Upper lobe of left lung (tissue), 6 donors: ENCODE measurements around the gene MOV10L1. TPM values are rescaled to one million over a fixed set of nuclear protein-coding genes. Genes with fewer than 3 reads are reported as not detected.

Source experiments
- ATAC-seq, 2 donors: fragments of 200-7000 bp; cut with Tn5 transposase; one replicate each; pipeline ENCODE4 v1.9.1; 2022; ENCODE audit warnings: mild to moderate bottlenecking in 2 of 2, moderate library complexity in 2 of 2; ENCODE audit not compliant: low FRiP score in 2 of 2
- DNase-seq, 2 donors: peaks; one replicate each; pipeline ENCODE4 v3.0.0-alpha.2; 2019 to 2020
- H3K27ac ChIP-seq, 4 donors: fragments of 200-600 bp; sonication (generic); one replicate each; pipeline ENCODE4 v1.5.1; 2016 to 2019
- H3K27me3 ChIP-seq, 4 donors: fragments of 200-600 bp; sonication (generic); one replicate each; pipeline ENCODE4 v1.5.1; 2017 to 2019
- H3K36me3 ChIP-seq, 4 donors: fragments of 200-600 bp; sonication (generic); one replicate each; pipeline ENCODE4 v1.5.1; 2016 to 2019
- H3K4me1 ChIP-seq, 4 donors: fragments of 200-600 bp; sonication (generic); one replicate each; pipeline ENCODE4 v1.5.1; 2018 to 2019
- H3K4me3 ChIP-seq, 4 donors: fragments of 200-600 bp; sonication (generic); one replicate each; pipeline ENCODE4 v1.5.1; 2017 to 2019; ENCODE audit warnings: mild to moderate bottlenecking in 2 of 4, moderate library complexity in 1 of 4
- H3K9me3 ChIP-seq, 4 donors: fragments of 200-600 bp; sonication (generic); one replicate each; pipeline ENCODE4 v1.5.1; 2018 to 2019
- CTCF ChIP-seq, 6 experiments: fragments of 450-650 bp in 4 of 6; fragments of 200-600 bp in 2 of 6; sonication (generic) in 2 of 6; IDR thresholded peaks; one replicate each; pipeline ENCODE4 v1.5.1; 2016 to 2019; ENCODE audit warnings: antibody characterized with exemption in 6 of 6
- EP300 ChIP-seq, 4 donors: sonication (generic); formaldehyde crosslinking; IDR thresholded peaks; one replicate each; pipeline ENCODE4 v1.5.1; 2017; ENCODE audit warnings: antibody characterized with exemption in 4 of 4, control low read depth in 2 of 4
- POLR2A ChIP-seq, 4 donors: fragments of 450-650 bp; IDR thresholded peaks; one replicate each; pipeline ENCODE4 v1.5.1; 2016 to 2017; ENCODE audit warnings: antibody characterized with exemption in 4 of 4, mild to moderate bottlenecking in 2 of 4
- POLR2AphosphoS5 ChIP-seq, 2 donors: sonication (generic); formaldehyde crosslinking; IDR thresholded peaks; one replicate each; pipeline ENCODE4 v1.5.1; 2017; ENCODE audit warnings: antibody characterized with exemption in 2 of 2
- WGBS, 2 donors: methylation state at CpG; one replicate each; pipeline ENCODE4 v1.1.5; 2017 to 2018; 5-methylcytosine and 5-hydroxymethylcytosine counted together
- total RNA-seq, 6 donors: library from RNA; depleted of rRNA in 4 of 6; stranded (reverse); fragments of >200 nt in 4 of 6; gene quantifications; one replicate each; pipeline versions ENCODE4 v1.1.0 to v1.2.1, GENCODE V29; 2016 to 2021
- donor health status: DM: no; HTN: no; CAD: no; lungs with moderate emphysema.
- donor health status: DM: no; HTN: yes; CAD: no; lungs with severe emphysema.

MOV10L1 gene
- total RNA-seq, 6 donors from 2014 or later = 0.47 to 3.1 (median 1.8) TPM; not detected in 1

- no peaks in the 10 kb centered on the region for H3K9me3 ChIP-seq
- peaks cover 45 to 76% (median 62%) of the 10 kb centered on the region in 4 donors for H3K4me1 ChIP-seq
- no peak for TF ChIP-seq EP300 (IDR thresholded peaks at IDR 0.05)
- TF ChIP-seq CTCF (IDR thresholded peaks at IDR 0.05) = no peak
- no peak for TF ChIP-seq POLR2AphosphoS5 (IDR thresholded peaks at IDR 0.05)
- TF ChIP-seq POLR2A (IDR thresholded peaks at IDR 0.05) = no peak
- ATAC-seq (no peak), DNase-seq (peak in 1 of 2 donors; percentile 79)
- H3K36me3 ChIP-seq = peaks cover 4 to 18% (median 9%) of the 10 kb centered on the region in 4 donors
- no peaks in the 10 kb centered on the region for H3K27me3 ChIP-seq
- 82 to 93% methylated on average over 8 to 9 of the region's 20 CpGs for WGBS, 2 donors
- no peak overlapping the region for H3K4me3 ChIP-seq
- H3K27ac ChIP-seq = peak overlapping the region; percentile 88 to 95 (median 92)
These were observed 99.5 kb downstream of the MOV10L1 start for GRCh38 chr22:50189184-50189848.

DNA sequence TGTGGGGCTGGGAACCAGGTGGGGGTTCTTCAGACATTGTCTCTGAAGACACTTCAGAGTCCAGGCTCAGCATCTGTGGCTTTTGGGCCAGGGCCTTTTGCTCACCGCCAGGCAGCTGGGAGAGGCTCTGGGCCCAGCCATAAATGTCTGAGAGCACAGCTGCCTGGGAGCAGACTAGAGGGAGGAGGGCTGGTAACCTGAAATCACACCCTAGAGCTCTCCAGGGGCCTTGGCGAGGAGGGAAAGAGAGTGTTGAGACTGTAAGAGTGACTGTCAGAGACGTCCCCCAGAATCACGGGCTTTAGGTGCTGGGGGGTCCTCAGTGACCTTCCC, 100.0 kb downstream of the MOV10L1 start:
- Histone ChIP-seq H3K4me1 (peaks cover 40 to 71% (median 57%) of the 10 kb centered on the region in 4 donors), H3K27ac (peak overlapping the region; percentile 88 to 95 (median 92)), H3K36me3 (peaks cover 8 to 23% (median 14%) of the 10 kb centered on the region in 4 donors), H3K4me3 (peak overlapping the region in 3 of 4 donors; percentile 37 to 55 (median 49)), H3K27me3 (no peaks in the 10 kb centered on the region), H3K9me3 (no peaks in the 10 kb centered on the region)
- ATAC-seq (peak in 1 of 2 donors; percentile 0), DNase-seq (no peak)
- WGBS, 2 donors = 23 to 25% methylated on average over 3 to 4 of the region's 4 CpGs
- TF ChIP-seq EP300 (IDR thresholded peaks at IDR 0.05) (no peak), CTCF (IDR thresholded peaks at IDR 0.05) (no peak)

DNA sequence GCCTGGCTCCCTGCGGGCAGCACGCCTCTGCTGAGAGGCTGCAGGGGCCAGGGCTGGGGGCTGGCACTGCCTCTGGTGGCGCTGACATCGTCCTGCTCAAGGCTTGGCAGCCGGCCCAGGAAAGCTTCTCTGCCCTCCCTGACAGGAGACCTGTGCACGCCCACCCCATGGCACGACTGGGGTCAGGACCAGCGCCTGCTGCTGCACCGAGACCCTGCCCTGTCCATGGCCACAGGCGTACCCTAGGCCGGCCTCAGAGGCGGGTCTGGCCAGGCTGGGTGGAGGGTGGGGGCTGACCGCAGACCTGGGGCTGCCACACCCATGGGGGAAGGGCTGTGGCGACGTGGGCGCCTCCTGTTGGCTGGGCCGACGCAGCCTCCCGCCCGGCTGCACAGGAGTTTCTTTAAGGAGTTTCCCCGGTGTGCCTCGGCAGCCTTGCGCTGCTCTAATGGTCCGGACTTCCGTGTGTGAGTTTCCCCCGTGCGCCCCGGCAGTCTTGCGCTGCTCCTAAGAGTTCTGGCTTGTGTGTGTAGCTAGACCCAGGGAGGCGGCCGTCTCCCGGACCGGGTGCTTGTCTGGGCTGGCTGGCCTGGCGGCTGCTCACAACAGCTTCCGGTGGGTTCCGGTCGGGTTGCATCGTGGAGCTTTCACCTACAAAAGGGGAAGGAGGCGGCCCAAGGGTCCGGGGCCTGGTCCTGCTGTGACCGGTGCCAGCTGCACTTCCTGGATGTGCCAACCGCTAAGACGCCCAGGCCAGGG, 100.6 kb downstream of the MOV10L1 start:
- H3K9me3 ChIP-seq = no peaks in the 10 kb centered on the region
- H3K27ac ChIP-seq = peak overlapping the region; percentile 88 to 95 (median 92)
- ATAC-seq (peak; percentile 78 to 87), DNase-seq (peak; percentile 93 to 95)
- WGBS, 2 donors = 3 to 33% methylated on average over 2 to 33 of the region's 43 CpGs
- TF ChIP-seq POLR2A (IDR thresholded peaks at IDR 0.05) = peak in 3 of 4 donors; percentile 20 to 76 (median 69)
- TF ChIP-seq POLR2AphosphoS5 (IDR thresholded peaks at IDR 0.05) = peak; percentile 65 to 88
- peak in 1 of 4 donors; percentile 61 for TF ChIP-seq EP300 (IDR thresholded peaks at IDR 0.05)
- TF ChIP-seq CTCF (IDR thresholded peaks at IDR 0.05) = peak in 5 of 6 experiments; percentile 39 to 62 (median 49)
- H3K4me1 ChIP-seq = peaks cover 35 to 66% (median 52%) of the 10 kb centered on the region in 4 donors
- no peaks in the 10 kb centered on the region for H3K27me3 ChIP-seq
- peak overlapping the region; percentile 3 to 55 (median 43) for H3K4me3 ChIP-seq
- H3K36me3 ChIP-seq = peaks cover 8 to 28% (median 19%) of the 10 kb centered on the region in 4 donors

DNA sequence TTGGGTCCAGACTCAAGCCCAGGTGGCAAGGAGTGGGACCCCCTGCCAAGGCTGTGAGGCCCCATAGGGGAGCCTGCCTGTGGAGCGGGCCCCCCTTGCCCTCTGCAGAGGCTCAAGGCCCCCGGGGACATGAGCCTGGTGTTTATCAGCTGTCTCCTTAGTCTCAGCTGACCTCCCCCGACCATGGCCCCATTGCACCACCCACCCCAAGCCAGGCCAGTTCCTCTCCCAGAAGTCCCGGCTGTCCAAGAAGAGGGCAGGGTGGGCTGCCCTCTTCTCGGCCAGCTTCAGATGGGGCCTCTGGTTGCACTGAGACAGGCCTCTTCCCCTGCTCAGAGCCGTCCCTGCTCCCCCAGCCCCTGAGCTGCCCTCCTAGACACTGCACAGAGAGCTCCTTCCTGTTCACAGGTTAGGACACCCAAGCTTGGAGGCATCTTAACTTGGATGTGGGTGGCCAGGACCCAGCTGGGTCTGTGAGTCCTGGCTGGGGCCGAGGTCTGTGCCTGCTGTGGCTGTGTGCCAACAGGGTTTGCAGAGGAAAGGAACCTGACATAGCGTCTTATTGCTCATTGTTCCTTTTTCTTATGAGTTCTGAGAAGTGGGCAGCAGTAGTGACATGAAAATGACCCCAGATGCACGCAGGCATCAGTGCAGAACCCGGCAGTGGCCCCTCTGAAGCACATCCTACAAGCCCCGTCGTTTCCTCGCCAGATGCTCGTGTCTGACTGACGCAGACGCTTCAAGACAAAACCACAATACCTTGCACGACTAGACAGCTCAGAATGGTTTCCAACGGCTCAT, 101.3 kb downstream of the MOV10L1 start:
- TF ChIP-seq POLR2A (IDR thresholded peaks at IDR 0.05) (peak in 1 of 4 donors; percentile 38), POLR2AphosphoS5 (IDR thresholded peaks at IDR 0.05) (peak; percentile 29 to 75), CTCF (IDR thresholded peaks at IDR 0.05) (no peak), EP300 (IDR thresholded peaks at IDR 0.05) (peak in 1 of 4 donors; percentile 21)
- DNase-seq = peak in 1 of 2 donors; percentile 74
- peak; percentile 20 to 32 for ATAC-seq

More for the DNA sequence above, 101.3 kb downstream of the MOV10L1 start:
- Histone ChIP-seq H3K9me3 (no peaks in the 10 kb centered on the region), H3K36me3 (peaks cover 8 to 35% (median 23%) of the 10 kb centered on the region in 4 donors), H3K27ac (peak overlapping the region; percentile 88 to 95 (median 92)), H3K4me1 (peaks cover 35 to 64% (median 51%) of the 10 kb centered on the region in 4 donors), H3K27me3 (no peaks in the 10 kb centered on the region), H3K4me3 (peak overlapping the region; percentile 3 to 55 (median 43))
- 49 to 58% methylated on average over 10 to 18 of the region's 18 CpGs for WGBS, 2 donors
